Measurements from ENCODE around the gene AP5M1. TPM values are rescaled to one million over a fixed set of nuclear protein-coding genes. Genes with fewer than 3 reads are reported as not detected.
A peak's percentile ranks its signal among the peaks of the same experiment; 100 is the strongest.
"Not testable (repeated sequence)": the region's sequence is repeated elsewhere in the genome, so short reads cannot be mapped to it uniquely, and the experiment has no call there.

Gene AP5M1
- total and polyA plus RNA-seq, 5 donors from 2014 or later: 37.6 to 63.6 (median 44.1) TPM

GRCh38 chr14:57317248-57317833 is 48.6 kb downstream of the AP5M1 start:
- H3K4me1 Mint-ChIP-seq: peaks cover 0 to 4% (median 2%) of the 10 kb centered on the region in 4 donors
- no peaks in the 10 kb centered on the region for H3K9me3 ChIP-seq (ENCODE audit: control insufficient read depth in 2 of 2, low read length in 2 of 2)
- no peak overlapping the region for H3K27ac ChIP-seq (ENCODE audit: insufficient read depth, low read length, poor library complexity, severe bottlenecking)
- no peaks in the 10 kb centered on the region for H3K4me1 ChIP-seq (ENCODE audit: control insufficient read depth, insufficient read depth, low read length, poor library complexity, severe bottlenecking)
- no peak overlapping the region for H3K4me3 ChIP-seq (ENCODE audit: low read depth, low read length)
- ATAC-seq (ENCODE audit: low read depth in 2 of 2) (peak; percentile 50 to 58), DNase-seq (peak; percentile 54 to 79 (median 69))
- no peak overlapping the region for H3K4me3 Mint-ChIP-seq
- H3K27me3 Mint-ChIP-seq: peaks cover 9% of the 10 kb centered on the region
- no peak overlapping the region for H3K27ac Mint-ChIP-seq
- H3K36me3 Mint-ChIP-seq: no peaks in the 10 kb centered on the region
- H3K9me3 Mint-ChIP-seq: peaks cover 0 to 2% (median 0%) of the 10 kb centered on the region in 7 donors
- H3K36me3 ChIP-seq (ENCODE audit: control insufficient read depth, insufficient read depth, low read length): no peaks in the 10 kb centered on the region
- H3K27me3 ChIP-seq (ENCODE audit: control insufficient read depth, insufficient read depth, low read length): peaks cover 7% of the 10 kb centered on the region

GRCh38 chr14:57319636-57320192 is 50.9 kb downstream of the AP5M1 start:
- H3K9me3 Mint-ChIP-seq: no peaks in the 10 kb centered on the region
- no peak for DNase-seq
- no peak overlapping the region for H3K4me3 Mint-ChIP-seq
- Histone ChIP-seq H3K36me3 (ENCODE audit: control insufficient read depth, insufficient read depth, low read length) (no peaks in the 10 kb centered on the region), H3K9me3 (ENCODE audit: control insufficient read depth in 2 of 2, low read length in 2 of 2) (no peaks in the 10 kb centered on the region), H3K27me3 (ENCODE audit: control insufficient read depth, insufficient read depth, low read length) (peaks cover 6% of the 10 kb centered on the region), H3K4me3 (ENCODE audit: low read depth, low read length) (no peak overlapping the region), H3K4me1 (ENCODE audit: control insufficient read depth, insufficient read depth, low read length, poor library complexity, severe bottlenecking) (no peaks in the 10 kb centered on the region), H3K27ac (ENCODE audit: insufficient read depth, low read length, poor library complexity, severe bottlenecking) (no peak overlapping the region)
- no peaks in the 10 kb centered on the region for H3K4me1 Mint-ChIP-seq
- H3K27me3 Mint-ChIP-seq: peaks cover 9% of the 10 kb centered on the region
- ATAC-seq (ENCODE audit: low read depth in 2 of 2): no peak
- H3K27ac Mint-ChIP-seq: no peak overlapping the region
- no peaks in the 10 kb centered on the region for H3K36me3 Mint-ChIP-seq

- Histone ChIP-seq H3K36me3 (ENCODE audit: control insufficient read depth, insufficient read depth, low read length) (no peaks in the 10 kb centered on the region), H3K27ac (ENCODE audit: insufficient read depth, low read length, poor library complexity, severe bottlenecking) (no peak overlapping the region), H3K27me3 (ENCODE audit: control insufficient read depth, insufficient read depth, low read length) (peaks cover 6% of the 10 kb centered on the region), H3K9me3 (ENCODE audit: control insufficient read depth in 2 of 2, low read length in 2 of 2) (no peaks in the 10 kb centered on the region), H3K4me3 (ENCODE audit: low read depth, low read length) (no peak overlapping the region), H3K4me1 (ENCODE audit: control insufficient read depth, insufficient read depth, low read length, poor library complexity, severe bottlenecking) (no peaks in the 10 kb centered on the region)
- ATAC-seq (ENCODE audit: low read depth in 2 of 2): no peak
- H3K27me3 Mint-ChIP-seq: peaks cover 4% of the 10 kb centered on the region
- H3K9me3 Mint-ChIP-seq: peaks cover 0 to 3% (median 0%) of the 10 kb centered on the region in 7 donors
- no peak overlapping the region for H3K27ac Mint-ChIP-seq
- H3K4me3 Mint-ChIP-seq: no peak overlapping the region
- no peaks in the 10 kb centered on the region for H3K36me3 Mint-ChIP-seq
- H3K4me1 Mint-ChIP-seq: no peaks in the 10 kb centered on the region
- no peak for DNase-seq
These were observed 55.0 kb downstream of the AP5M1 start for GRCh38 chr14:57323721-57324120.

GRCh38 chr14:57326253-57326652 is 57.5 kb downstream of the AP5M1 start:
- DNase-seq: no peak
- Histone ChIP-seq H3K4me3 (ENCODE audit: low read depth, low read length) (no peak overlapping the region), H3K4me1 (ENCODE audit: control insufficient read depth, insufficient read depth, low read length, poor library complexity, severe bottlenecking) (no peaks in the 10 kb centered on the region), H3K36me3 (ENCODE audit: control insufficient read depth, insufficient read depth, low read length) (no peaks in the 10 kb centered on the region), H3K27ac (ENCODE audit: insufficient read depth, low read length, poor library complexity, severe bottlenecking) (no peak overlapping the region), H3K9me3 (ENCODE audit: control insufficient read depth in 2 of 2, low read length in 2 of 2) (no peaks in the 10 kb centered on the region), H3K27me3 (ENCODE audit: control insufficient read depth, insufficient read depth, low read length) (no peaks in the 10 kb centered on the region)
- H3K27me3 Mint-ChIP-seq: peaks cover 4% of the 10 kb centered on the region
- no peaks in the 10 kb centered on the region for H3K36me3 Mint-ChIP-seq
- H3K27ac Mint-ChIP-seq: no peak overlapping the region
- no peak overlapping the region for H3K4me3 Mint-ChIP-seq
- ATAC-seq (ENCODE audit: low read depth in 2 of 2): no peak
- peaks cover 0 to 3% (median 0%) of the 10 kb centered on the region in 7 donors for H3K9me3 Mint-ChIP-seq
- H3K4me1 Mint-ChIP-seq: no peaks in the 10 kb centered on the region

GRCh38 chr14:57329833-57330232 is 61.1 kb downstream of the AP5M1 start:
- H3K27ac Mint-ChIP-seq: no peak overlapping the region
- Histone ChIP-seq H3K9me3 (ENCODE audit: control insufficient read depth in 2 of 2, low read length in 2 of 2) (no peaks in the 10 kb centered on the region), H3K27ac (ENCODE audit: insufficient read depth, low read length, poor library complexity, severe bottlenecking) (no peak overlapping the region), H3K27me3 (ENCODE audit: control insufficient read depth, insufficient read depth, low read length) (no peaks in the 10 kb centered on the region), H3K4me3 (ENCODE audit: low read depth, low read length) (no peak overlapping the region), H3K4me1 (ENCODE audit: control insufficient read depth, insufficient read depth, low read length, poor library complexity, severe bottlenecking) (no peaks in the 10 kb centered on the region), H3K36me3 (ENCODE audit: control insufficient read depth, insufficient read depth, low read length) (no peaks in the 10 kb centered on the region)
- H3K27me3 Mint-ChIP-seq: peaks cover 3% of the 10 kb centered on the region
- H3K4me1 Mint-ChIP-seq: no peaks in the 10 kb centered on the region
- no peak overlapping the region for H3K4me3 Mint-ChIP-seq
- no peaks in the 10 kb centered on the region for H3K36me3 Mint-ChIP-seq
- no peak for DNase-seq
- peaks cover 0 to 18% (median 4%) of the 10 kb centered on the region in 7 donors for H3K9me3 Mint-ChIP-seq
- no peak for ATAC-seq (ENCODE audit: low read depth in 2 of 2)

- H3K36me3 Mint-ChIP-seq; H3K36me3 ChIP-seq (ENCODE audit: control insufficient read depth, insufficient read depth, low read length); H3K27ac Mint-ChIP-seq; H3K4me3 ChIP-seq (ENCODE audit: low read depth, low read length); H3K27me3 ChIP-seq (ENCODE audit: control insufficient read depth, insufficient read depth, low read length); H3K4me3 Mint-ChIP-seq; H3K4me1 Mint-ChIP-seq; H3K27me3 Mint-ChIP-seq; DNase-seq; H3K27ac ChIP-seq (ENCODE audit: insufficient read depth, low read length, poor library complexity, severe bottlenecking); H3K4me1 ChIP-seq (ENCODE audit: control insufficient read depth, insufficient read depth, low read length, poor library complexity, severe bottlenecking); H3K9me3 ChIP-seq (ENCODE audit: control insufficient read depth in 2 of 2, low read length in 2 of 2); ATAC-seq (ENCODE audit: low read depth in 2 of 2): not testable (repeated sequence)
- H3K9me3 Mint-ChIP-seq: peaks cover 0 to 38% (median 7%) of the 10 kb centered on the region in 7 donors
These were observed 63.7 kb downstream of the AP5M1 start for GRCh38 chr14:57332475-57332874.

- not testable (repeated sequence) for H3K27me3 ChIP-seq (ENCODE audit: control insufficient read depth, insufficient read depth, low read length); DNase-seq; H3K4me1 Mint-ChIP-seq; H3K4me3 Mint-ChIP-seq; H3K9me3 ChIP-seq (ENCODE audit: control insufficient read depth in 2 of 2, low read length in 2 of 2); H3K4me1 ChIP-seq (ENCODE audit: control insufficient read depth, insufficient read depth, low read length, poor library complexity, severe bottlenecking); H3K36me3 ChIP-seq (ENCODE audit: control insufficient read depth, insufficient read depth, low read length); H3K27ac ChIP-seq (ENCODE audit: insufficient read depth, low read length, poor library complexity, severe bottlenecking); ATAC-seq (ENCODE audit: low read depth in 2 of 2); H3K36me3 Mint-ChIP-seq; H3K4me3 ChIP-seq (ENCODE audit: low read depth, low read length); H3K27me3 Mint-ChIP-seq; H3K27ac Mint-ChIP-seq
- peaks cover 0 to 38% (median 6%) of the 10 kb centered on the region in 7 donors for H3K9me3 Mint-ChIP-seq
These were observed 65.0 kb downstream of the AP5M1 start for GRCh38 chr14:57333726-57334125.

Measured in CD4-positive, CD25-positive, alpha-beta regulatory T cell (primary cell).